Neutrophil (primary cell): ENCODE measurements around the gene KIF25.

Source experiments
- H3K27ac ChIP-seq: fragments of 200-600 bp; sonication (generic); 2 replicates; pipeline ENCODE4 v1.5.1; 2016; ENCODE audit warnings: mild to moderate bottlenecking, moderate library complexity
- H3K27me3 ChIP-seq: fragments of 200-600 bp; sonication (generic); 2 replicates; pipeline ENCODE4 v1.6.0; 2016; ENCODE audit warnings: mild to moderate bottlenecking
- H3K36me3 ChIP-seq: fragments of 200-600 bp; sonication (generic); 2 replicates; pipeline ENCODE4 v1.5.1; 2017
- H3K4me1 ChIP-seq, 2 experiments: fragments of 200-600 bp in 1 of 2; sonication (generic) in 1 of 2; 1 replicate in 1 of 2; 2 replicates in 1 of 2; pipeline versions ENCODE4 v1.5.1 to v1.6.1; 2013 to 2016; ENCODE audit warnings: low read depth in 1 of 2, low read length in 1 of 2, mild to moderate bottlenecking in 1 of 2, moderate library complexity in 1 of 2; ENCODE audit not compliant: control insufficient read depth in 1 of 2, insufficient read depth in 1 of 2
- H3K4me3 ChIP-seq, 2 experiments: fragments of 200-600 bp in 1 of 2; sonication (generic) in 1 of 2; 1 replicate in 1 of 2; 2 replicates in 1 of 2; pipeline ENCODE4 v1.5.1; 2013 to 2016; ENCODE audit warnings: low read depth in 1 of 2, low read length in 1 of 2, mild to moderate bottlenecking in 1 of 2, moderate library complexity in 1 of 2
- H3K9me3 ChIP-seq: fragments of 200-600 bp; sonication (generic); 2 replicates; pipeline ENCODE4 v1.5.1; 2016
- CTCF ChIP-seq: fragments of 200-600 bp; sonication (generic); IDR thresholded peaks from 2 replicates; pipeline ENCODE4 v1.5.1; 2016; ENCODE audit warnings: antibody characterized with exemption

KIF25 gene

GRCh38 chr6:168048724-168049025, 51.2 kb downstream of the KIF25 start:
- H3K36me3 ChIP-seq, result no peaks in the 10 kb centered on the region
- no peak overlapping the region for H3K4me3 ChIP-seq
- no peaks in the 10 kb centered on the region for H3K27me3 ChIP-seq
- no peaks in the 10 kb centered on the region for H3K4me1 ChIP-seq
- no peak overlapping the region for H3K27ac ChIP-seq
- no peak for TF ChIP-seq CTCF
- no peaks in the 10 kb centered on the region for H3K9me3 ChIP-seq

- no peak for TF ChIP-seq CTCF
- Histone ChIP-seq H3K36me3 (no peaks in the 10 kb centered on the region), H3K4me3 (no peak overlapping the region), H3K9me3 (no peaks in the 10 kb centered on the region), H3K4me1 (no peaks in the 10 kb centered on the region), H3K27me3 (no peaks in the 10 kb centered on the region), H3K27ac (no peak overlapping the region)
Observed at GRCh38 chr6:168049277-168049676, 51.8 kb downstream of the KIF25 start.

GRCh38 chr6:168049706-168050224, 52.3 kb downstream of the KIF25 start:
- H3K27ac ChIP-seq, result no peak overlapping the region
- H3K27me3 ChIP-seq, result no peaks in the 10 kb centered on the region
- H3K36me3 ChIP-seq, result no peaks in the 10 kb centered on the region
- H3K9me3 ChIP-seq, result no peaks in the 10 kb centered on the region
- no peak overlapping the region for H3K4me3 ChIP-seq
- no peaks in the 10 kb centered on the region for H3K4me1 ChIP-seq
- TF ChIP-seq CTCF, result no peak

- H3K9me3 ChIP-seq, result no peaks in the 10 kb centered on the region
- no peak overlapping the region for H3K27ac ChIP-seq
- no peak overlapping the region for H3K4me3 ChIP-seq
- TF ChIP-seq CTCF, result no peak
- no peaks in the 10 kb centered on the region for H3K4me1 ChIP-seq
- H3K27me3 ChIP-seq, result no peaks in the 10 kb centered on the region
- H3K36me3 ChIP-seq, result no peaks in the 10 kb centered on the region
Observed at GRCh38 chr6:168050225-168050880, 52.9 kb downstream of the KIF25 start.

- Histone ChIP-seq H3K4me1 (no peaks in the 10 kb centered on the region), H3K9me3 (no peaks in the 10 kb centered on the region)
Observed at GRCh38 chr6:168050881-168051586, 53.6 kb downstream of the KIF25 start.

More at GRCh38 chr6:168050881-168051586, 53.6 kb downstream of the KIF25 start:
- H3K4me3 ChIP-seq, result no peak overlapping the region
- no peaks in the 10 kb centered on the region for H3K27me3 ChIP-seq
- H3K27ac ChIP-seq, result no peak overlapping the region
- no peak for TF ChIP-seq CTCF
- no peaks in the 10 kb centered on the region for H3K36me3 ChIP-seq
